GM23338 (cell line): ENCODE results near the gene FXN. TPM values are rescaled to one million over a fixed set of nuclear protein-coding genes. Genes with fewer than 3 reads are reported as not detected.

Experiments
- ATAC-seq: fragments of 200-7000 bp; cut with Tn5 transposase; 3 replicates; pipeline ENCODE4 v1.9.1; 2020
- DNase-seq: peaks from one replicate; pipeline ENCODE4 v3.0.0-alpha.2; 2015; ENCODE audit warnings: low spot score
- H2AFZ ChIP-seq: fragments of 200-600 bp; sonication (generic); 2 replicates; pipeline ENCODE4 v1.8.0; 2016; ENCODE audit warnings: antibody characterized with exemption, mild to moderate bottlenecking, moderate library complexity
- H3F3A ChIP-seq: fragments of 200-600 bp; sonication (generic); replicated peaks from 2 replicates; pipeline ENCODE4 v1.8.0; 2017; ENCODE audit warnings: antibody characterized with exemption, mixed run types, low read depth
- H3K27ac ChIP-seq: fragments of 200-600 bp; sonication (generic); 2 replicates; pipeline ENCODE4 v1.6.1; 2016; ENCODE audit warnings: low read depth
- H3K27me3 ChIP-seq: fragments of 200-600 bp; sonication (generic); 2 replicates; pipeline ENCODE4 v1.8.0; 2016; ENCODE audit warnings: mild to moderate bottlenecking, mixed run types, moderate library complexity; ENCODE audit not compliant: insufficient read depth
- H3K36me3 ChIP-seq: fragments of 200-600 bp; sonication (generic); 2 replicates; pipeline ENCODE4 v1.8.0; 2016; ENCODE audit warnings: mild to moderate bottlenecking; ENCODE audit not compliant: insufficient read depth
- H3K4me1 ChIP-seq: fragments of 200-600 bp; sonication (generic); 2 replicates; pipeline ENCODE4 v1.8.0; 2016; ENCODE audit warnings: mild to moderate bottlenecking, moderate library complexity; ENCODE audit not compliant: insufficient read depth
- H3K4me2 ChIP-seq: fragments of 200-600 bp; sonication (generic); 2 replicates; pipeline ENCODE4 v1.7.1; 2017; ENCODE audit warnings: mixed run types
- H3K4me3 ChIP-seq: fragments of 200-600 bp; sonication (generic); 2 replicates; pipeline ENCODE4 v1.6.1; 2016; ENCODE audit warnings: mixed run types
- H3K79me2 ChIP-seq: fragments of 200-600 bp; sonication (generic); replicated peaks from 2 replicates; pipeline ENCODE4 v1.8.0; 2017; ENCODE audit warnings: mild to moderate bottlenecking; ENCODE audit not compliant: insufficient read depth
- H3K9me2 ChIP-seq: fragments of 200-600 bp; sonication (generic); 2 replicates; pipeline ENCODE4 v1.8.0; 2017; ENCODE audit not compliant: insufficient read depth
- H4K20me1 ChIP-seq: fragments of 200-600 bp; sonication (generic); replicated peaks from 2 replicates; pipeline ENCODE4 v1.8.0; 2017; ENCODE audit warnings: mild to moderate bottlenecking; ENCODE audit not compliant: insufficient read depth
- H3K27ac Mint-ChIP-seq: 2 replicates; pipeline ENCODE4 v1.8.0; 2020; ENCODE audit warnings: inconsistent platforms, mild to moderate bottlenecking, moderate library complexity, mixed read lengths
- H3K27me3 Mint-ChIP-seq: 3 replicates; pipeline ENCODE4 v1.8.0; 2022; ENCODE audit warnings: low read depth, mild to moderate bottlenecking, moderate library complexity, mixed read lengths, inconsistent platforms; ENCODE audit not compliant: insufficient read depth, poor library complexity
- H3K36me3 Mint-ChIP-seq: 3 replicates; pipeline ENCODE4 v1.8.0; 2021; ENCODE audit warnings: low read depth, mild to moderate bottlenecking, inconsistent platforms, moderate library complexity, mixed read lengths
- H3K4me1 Mint-ChIP-seq: 3 replicates; pipeline ENCODE4 v1.8.0; 2020; ENCODE audit warnings: mild to moderate bottlenecking, inconsistent platforms, mixed read lengths
- H3K4me3 Mint-ChIP-seq: 3 replicates; pipeline ENCODE4 v1.8.0; 2021; ENCODE audit warnings: moderate library complexity, mild to moderate bottlenecking, inconsistent platforms, mixed read lengths
- H3K9me3 Mint-ChIP-seq: 3 replicates; pipeline ENCODE4 v1.8.0; 2020; ENCODE audit warnings: moderate library complexity, mild to moderate bottlenecking, inconsistent platforms, mixed read lengths
- CREB1 ChIP-seq: fragments of 250-450 bp; sonication (Bioruptor Pico); IDR thresholded peaks from 2 replicates; pipeline ENCODE4 v1.5.0; 2020; ENCODE audit warnings: low read depth, mild to moderate bottlenecking, moderate library complexity
- ETS1 ChIP-seq: IDR thresholded peaks from 2 replicates; pipeline ENCODE4 v1.6.1; 2016; ENCODE audit warnings: antibody characterized with exemption
- EZH2 ChIP-seq: fragments of 200-600 bp; sonication (generic); IDR thresholded peaks from one replicate; pipeline ENCODE4 v1.8.0; 2017; ENCODE audit warnings: antibody characterized with exemption, mild to moderate bottlenecking, low read depth; ENCODE audit not compliant: unreplicated experiment
- EZH2phosphoT487 ChIP-seq: fragments of 200-600 bp; sonication (generic); IDR thresholded peaks from one replicate; pipeline ENCODE4 v1.8.1; 2018; ENCODE audit warnings: antibody characterized with exemption; ENCODE audit not compliant: unreplicated experiment
- JUNB ChIP-seq: IDR thresholded peaks from one replicate; pipeline ENCODE4 v1.6.1; 2016; ENCODE audit warnings: antibody characterized with exemption; ENCODE audit not compliant: unreplicated experiment
- STAT1 ChIP-seq: IDR thresholded peaks from one replicate; pipeline ENCODE4 v1.6.1; 2016; ENCODE audit warnings: antibody characterized with exemption; ENCODE audit not compliant: unreplicated experiment
- ZNF114 ChIP-seq: fragments of 250-450 bp; sonication (Bioruptor Pico); IDR thresholded peaks from 2 replicates; pipeline ENCODE4 v1.5.0; 2020; ENCODE audit warnings: mild to moderate bottlenecking, moderate library complexity
- ZNF331 ChIP-seq: fragments of 250-450 bp; sonication (Bioruptor Pico); IDR thresholded peaks from 2 replicates; pipeline ENCODE4 v1.5.0; 2020; ENCODE audit warnings: low read depth, mild to moderate bottlenecking, moderate library complexity
- polyA plus RNA-seq: library from polyadenylated mRNA; unstranded; fragments of >200 nt; fragmentation: Nextera tagmentation; extraction: Ambion mirVana; gene quantifications from 2 replicates; pipeline ENCODE4 v1.2.1, GENCODE V29; 2016
- total RNA-seq: library from RNA; depleted of rRNA; stranded (reverse); fragments of >200 nt; shearing (Covaris generic); gene quantifications from 2 replicates; pipeline ENCODE4 v1.2.3, GENCODE V29; 2014
- TF ChIP-seq, protein P1 (sequence below): IDR thresholded peaks from one replicate; pipeline ENCODE4 v1.6.1; 2018; ENCODE audit warnings: antibody characterized with exemption; ENCODE audit not compliant: unreplicated experiment
- TF ChIP-seq, protein P2 (sequence below): fragments of 250-450 bp; sonication (Bioruptor Pico); IDR thresholded peaks from 2 replicates; pipeline ENCODE4 v1.5.0; 2020; ENCODE audit warnings: mild to moderate bottlenecking, moderate library complexity

The FXN gene
- total and polyA plus RNA-seq, 2 experiments from 2014 or later: 26.1 to 66.4 TPM

DNA sequence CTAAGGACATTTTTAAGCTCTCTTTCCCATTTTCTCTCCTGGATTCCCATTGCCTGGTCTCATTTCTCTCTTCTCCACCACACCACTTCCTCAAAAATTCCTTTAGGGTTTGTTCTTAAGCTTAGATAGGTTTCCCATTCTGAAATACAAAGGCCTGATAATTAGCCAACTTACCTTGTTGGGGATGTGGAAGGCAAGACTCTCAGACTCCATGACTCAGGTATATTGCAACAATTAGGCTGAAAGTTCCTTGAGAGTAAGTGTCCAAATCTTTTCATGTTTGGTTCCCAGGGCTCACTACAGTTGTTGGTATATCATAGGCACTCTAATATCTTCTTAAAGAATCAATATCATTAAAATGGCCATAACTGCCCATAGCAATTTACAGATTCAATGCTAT lies 43.6 kb downstream of the FXN start:
- Histone ChIP-seq H3K4me2 (no peak overlapping the region), H2AFZ (no peak overlapping the region), H3K4me3 (no peak overlapping the region), H3K9me2 (no peaks in the 10 kb centered on the region), H3K27me3 (no peaks in the 10 kb centered on the region), H4K20me1 (no peaks in the 10 kb centered on the region), H3K79me2 (no peaks in the 10 kb centered on the region), H3F3A (peaks cover 3% of the 10 kb centered on the region; the same call in 1 of the 2 replicates), H3K4me1 (no peaks in the 10 kb centered on the region), H3K36me3 (no peaks in the 10 kb centered on the region), H3K27ac (no peak overlapping the region)
- no peaks in the 10 kb centered on the region for H3K4me1 Mint-ChIP-seq
- DNase-seq: no peak
- ATAC-seq: no peak
- H3K27me3 Mint-ChIP-seq: peaks cover 1% of the 10 kb centered on the region
- H3K9me3 Mint-ChIP-seq: no peaks in the 10 kb centered on the region
- no peak overlapping the region for H3K4me3 Mint-ChIP-seq
- peaks cover 9% of the 10 kb centered on the region; the same call in 1 of the 3 replicates for H3K36me3 Mint-ChIP-seq
- H3K27ac Mint-ChIP-seq: no peak overlapping the region
- TF ChIP-seq ZNF114 (CRISPR knock-in tag) (no peak), EZH2phosphoT487 (no peak), ETS1 (no peak), CREB1 (CRISPR knock-in tag) (no peak), ZNF331 (no peak), STAT1 (no peak), JUNB (no peak), EZH2 (no peak)
- TF ChIP-seq, protein P1, sequence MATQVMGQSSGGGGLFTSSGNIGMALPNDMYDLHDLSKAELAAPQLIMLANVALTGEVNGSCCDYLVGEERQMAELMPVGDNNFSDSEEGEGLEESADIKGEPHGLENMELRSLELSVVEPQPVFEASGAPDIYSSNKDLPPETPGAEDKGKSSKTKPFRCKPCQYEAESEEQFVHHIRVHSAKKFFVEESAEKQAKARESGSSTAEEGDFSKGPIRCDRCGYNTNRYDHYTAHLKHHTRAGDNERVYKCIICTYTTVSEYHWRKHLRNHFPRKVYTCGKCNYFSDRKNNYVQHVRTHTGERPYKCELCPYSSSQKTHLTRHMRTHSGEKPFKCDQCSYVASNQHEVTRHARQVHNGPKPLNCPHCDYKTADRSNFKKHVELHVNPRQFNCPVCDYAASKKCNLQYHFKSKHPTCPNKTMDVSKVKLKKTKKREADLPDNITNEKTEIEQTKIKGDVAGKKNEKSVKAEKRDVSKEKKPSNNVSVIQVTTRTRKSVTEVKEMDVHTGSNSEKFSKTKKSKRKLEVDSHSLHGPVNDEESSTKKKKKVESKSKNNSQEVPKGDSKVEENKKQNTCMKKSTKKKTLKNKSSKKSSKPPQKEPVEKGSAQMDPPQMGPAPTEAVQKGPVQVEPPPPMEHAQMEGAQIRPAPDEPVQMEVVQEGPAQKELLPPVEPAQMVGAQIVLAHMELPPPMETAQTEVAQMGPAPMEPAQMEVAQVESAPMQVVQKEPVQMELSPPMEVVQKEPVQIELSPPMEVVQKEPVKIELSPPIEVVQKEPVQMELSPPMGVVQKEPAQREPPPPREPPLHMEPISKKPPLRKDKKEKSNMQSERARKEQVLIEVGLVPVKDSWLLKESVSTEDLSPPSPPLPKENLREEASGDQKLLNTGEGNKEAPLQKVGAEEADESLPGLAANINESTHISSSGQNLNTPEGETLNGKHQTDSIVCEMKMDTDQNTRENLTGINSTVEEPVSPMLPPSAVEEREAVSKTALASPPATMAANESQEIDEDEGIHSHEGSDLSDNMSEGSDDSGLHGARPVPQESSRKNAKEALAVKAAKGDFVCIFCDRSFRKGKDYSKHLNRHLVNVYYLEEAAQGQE: no peak
- TF ChIP-seq, protein P2, sequence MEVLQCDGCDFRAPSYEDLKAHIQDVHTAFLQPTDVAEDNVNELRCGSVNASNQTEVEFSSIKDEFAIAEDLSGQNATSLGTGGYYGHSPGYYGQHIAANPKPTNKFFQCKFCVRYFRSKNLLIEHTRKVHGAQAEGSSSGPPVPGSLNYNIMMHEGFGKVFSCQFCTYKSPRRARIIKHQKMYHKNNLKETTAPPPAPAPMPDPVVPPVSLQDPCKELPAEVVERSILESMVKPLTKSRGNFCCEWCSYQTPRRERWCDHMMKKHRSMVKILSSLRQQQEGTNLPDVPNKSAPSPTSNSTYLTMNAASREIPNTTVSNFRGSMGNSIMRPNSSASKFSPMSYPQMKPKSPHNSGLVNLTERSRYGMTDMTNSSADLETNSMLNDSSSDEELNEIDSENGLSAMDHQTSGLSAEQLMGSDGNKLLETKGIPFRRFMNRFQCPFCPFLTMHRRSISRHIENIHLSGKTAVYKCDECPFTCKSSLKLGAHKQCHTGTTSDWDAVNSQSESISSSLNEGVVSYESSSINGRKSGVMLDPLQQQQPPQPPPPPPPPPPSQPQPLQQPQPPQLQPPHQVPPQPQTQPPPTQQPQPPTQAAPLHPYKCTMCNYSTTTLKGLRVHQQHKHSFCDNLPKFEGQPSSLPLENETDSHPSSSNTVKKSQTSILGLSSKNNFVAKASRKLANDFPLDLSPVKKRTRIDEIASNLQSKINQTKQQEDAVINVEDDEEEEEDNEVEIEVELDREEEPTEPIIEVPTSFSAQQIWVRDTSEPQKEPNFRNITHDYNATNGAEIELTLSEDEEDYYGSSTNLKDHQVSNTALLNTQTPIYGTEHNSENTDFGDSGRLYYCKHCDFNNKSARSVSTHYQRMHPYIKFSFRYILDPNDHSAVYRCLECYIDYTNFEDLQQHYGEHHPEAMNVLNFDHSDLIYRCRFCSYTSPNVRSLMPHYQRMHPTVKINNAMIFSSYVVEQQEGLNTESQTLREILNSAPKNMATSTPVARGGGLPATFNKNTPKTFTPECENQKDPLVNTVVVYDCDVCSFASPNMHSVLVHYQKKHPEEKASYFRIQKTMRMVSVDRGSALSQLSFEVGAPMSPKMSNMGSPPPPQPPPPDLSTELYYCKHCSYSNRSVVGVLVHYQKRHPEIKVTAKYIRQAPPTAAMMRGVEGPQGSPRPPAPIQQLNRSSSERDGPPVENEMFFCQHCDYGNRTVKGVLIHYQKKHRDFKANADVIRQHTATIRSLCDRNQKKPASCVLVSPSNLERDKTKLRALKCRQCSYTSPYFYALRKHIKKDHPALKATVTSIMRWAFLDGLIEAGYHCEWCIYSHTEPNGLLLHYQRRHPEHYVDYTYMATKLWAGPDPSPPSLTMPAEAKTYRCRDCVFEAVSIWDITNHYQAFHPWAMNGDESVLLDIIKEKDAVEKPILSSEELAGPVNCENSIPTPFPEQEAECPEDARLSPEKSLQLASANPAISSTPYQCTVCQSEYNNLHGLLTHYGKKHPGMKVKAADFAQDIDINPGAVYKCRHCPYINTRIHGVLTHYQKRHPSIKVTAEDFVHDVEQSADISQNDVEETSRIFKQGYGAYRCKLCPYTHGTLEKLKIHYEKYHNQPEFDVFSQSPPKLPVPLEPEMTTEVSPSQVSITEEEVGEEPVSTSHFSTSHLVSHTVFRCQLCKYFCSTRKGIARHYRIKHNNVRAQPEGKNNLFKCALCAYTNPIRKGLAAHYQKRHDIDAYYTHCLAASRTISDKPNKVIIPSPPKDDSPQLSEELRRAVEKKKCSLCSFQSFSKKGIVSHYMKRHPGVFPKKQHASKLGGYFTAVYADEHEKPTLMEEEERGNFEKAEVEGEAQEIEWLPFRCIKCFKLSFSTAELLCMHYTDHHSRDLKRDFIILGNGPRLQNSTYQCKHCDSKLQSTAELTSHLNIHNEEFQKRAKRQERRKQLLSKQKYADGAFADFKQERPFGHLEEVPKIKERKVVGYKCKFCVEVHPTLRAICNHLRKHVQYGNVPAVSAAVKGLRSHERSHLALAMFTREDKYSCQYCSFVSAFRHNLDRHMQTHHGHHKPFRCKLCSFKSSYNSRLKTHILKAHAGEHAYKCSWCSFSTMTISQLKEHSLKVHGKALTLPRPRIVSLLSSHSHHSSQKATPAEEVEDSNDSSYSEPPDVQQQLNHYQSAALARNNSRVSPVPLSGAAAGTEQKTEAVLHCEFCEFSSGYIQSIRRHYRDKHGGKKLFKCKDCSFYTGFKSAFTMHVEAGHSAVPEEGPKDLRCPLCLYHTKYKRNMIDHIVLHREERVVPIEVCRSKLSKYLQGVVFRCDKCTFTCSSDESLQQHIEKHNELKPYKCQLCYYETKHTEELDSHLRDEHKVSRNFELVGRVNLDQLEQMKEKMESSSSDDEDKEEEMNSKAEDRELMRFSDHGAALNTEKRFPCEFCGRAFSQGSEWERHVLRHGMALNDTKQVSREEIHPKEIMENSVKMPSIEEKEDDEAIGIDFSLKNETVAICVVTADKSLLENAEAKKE (CRISPR knock-in tag): no peak
